Esophagus muscularis mucosa (tissue), 4 donors: ENCODE results near the gene GOLGB1. TPM values are rescaled to one million over a fixed set of nuclear protein-coding genes. Genes with fewer than 3 reads are reported as not detected.

Experiments
- DNase-seq: peaks from one replicate; pipeline ENCODE4 v3.0.0-alpha.2; 2017; ENCODE audit errors: extremely low spot score
- H3K27ac ChIP-seq, 4 donors: fragments of 200-600 bp; sonication (generic); replicated peaks in 1 of 4; 1 replicate in 3 of 4; 2 replicates in 1 of 4; pipeline ENCODE4 v1.5.1; 2016 to 2019; ENCODE audit warnings: mild to moderate bottlenecking in 1 of 4
- H3K27me3 ChIP-seq, 4 donors: fragments of 200-600 bp; sonication (generic); one replicate each; pipeline versions ENCODE4 v1.5.1 to v1.6.0; 2016 to 2019
- H3K36me3 ChIP-seq, 4 donors: fragments of 200-600 bp; sonication (generic); one replicate each; pipeline ENCODE4 v1.5.1; 2016 to 2019
- H3K4me1 ChIP-seq, 4 donors: fragments of 200-600 bp; sonication (generic); one replicate each; pipeline ENCODE4 v1.5.1; 2016 to 2019
- H3K4me3 ChIP-seq, 4 donors: fragments of 200-600 bp; sonication (generic); 1 replicate in 2 of 4; 2 replicates in 2 of 4; pipeline ENCODE4 v1.5.1; 2016 to 2019; ENCODE audit warnings: mild to moderate bottlenecking in 4 of 4, moderate library complexity in 1 of 4
- H3K9me3 ChIP-seq, 4 donors: fragments of 200-600 bp; sonication (generic); 1 replicate in 3 of 4; 2 replicates in 1 of 4; pipeline ENCODE4 v1.5.1; 2016 to 2019
- CTCF ChIP-seq, 3 experiments: fragments of 200-600 bp in 2 of 3; fragments of 450-650 bp in 1 of 3; sonication (generic) in 2 of 3; IDR thresholded peaks; one replicate each; pipeline ENCODE4 v1.5.1; 2017 to 2019; ENCODE audit warnings: antibody characterized with exemption in 3 of 3, mild to moderate bottlenecking in 2 of 3, moderate library complexity in 1 of 3
- EP300 ChIP-seq: sonication (generic); formaldehyde crosslinking; IDR thresholded peaks from one replicate; pipeline ENCODE4 v1.6.1; 2017; ENCODE audit warnings: antibody characterized with exemption
- POLR2A ChIP-seq: fragments of 450-650 bp; IDR thresholded peaks from one replicate; pipeline ENCODE4 v1.6.1; 2017; ENCODE audit warnings: antibody characterized with exemption, moderate library complexity, mild to moderate bottlenecking, low read depth
- POLR2AphosphoS5 ChIP-seq, 2 donors: sonication (generic); formaldehyde crosslinking; IDR thresholded peaks; one replicate each; pipeline ENCODE4 v1.6.1; 2017; ENCODE audit warnings: antibody characterized with exemption in 2 of 2
- WGBS: methylation state at CpG from one replicate; pipeline ENCODE4 v1.1.5; 2018; 5-methylcytosine and 5-hydroxymethylcytosine counted together
- intact Hi-C: fragments of 100-400 bp; cut with DNase I; formaldehyde crosslinking; loops from one replicate; pipeline ENCODE4 v1.15.1; 2023
- total RNA-seq, 4 donors: library from RNA; depleted of rRNA; stranded (reverse); fragments of >200 nt; gene quantifications; one replicate each; pipeline versions ENCODE4 v1.1.0 to v1.2.1, GENCODE V29; 2016

Gene GOLGB1
- total RNA-seq, 4 donors from 2014 or later = 55.7 to 73.9 (median 69.3) TPM

GRCh38 chr3:121648219-121648958, 101.2 kb downstream of the GOLGB1 start:
- TF ChIP-seq POLR2A (no peak), POLR2AphosphoS5 (IDR thresholded peaks at IDR 0.05) (peak; percentile 66 to 72), CTCF (IDR thresholded peaks at IDR 0.05) (peak in 2 of 3 experiments; percentile 29 to 33)
- no peak for DNase-seq
- intact Hi-C loops = no loop called here
- no peaks in the 10 kb centered on the region for H3K36me3 ChIP-seq
- 45% methylated on average over 6 of the region's 6 CpGs for WGBS
- H3K27me3 ChIP-seq = no peaks in the 10 kb centered on the region
- H3K27ac ChIP-seq = peak overlapping the region; percentile 53 to 78 (median 67)
- H3K4me1 ChIP-seq = peaks cover 12 to 30% (median 24%) of the 10 kb centered on the region in 4 donors
- no peak overlapping the region for H3K4me3 ChIP-seq
- no peaks in the 10 kb centered on the region for H3K9me3 ChIP-seq

GRCh38 chr3:121645054-121645453, 104.5 kb downstream of the GOLGB1 start:
- H3K9me3 ChIP-seq = no peaks in the 10 kb centered on the region
- H3K27me3 ChIP-seq = no peaks in the 10 kb centered on the region
- H3K4me3 ChIP-seq = no peak overlapping the region
- no peak overlapping the region for H3K27ac ChIP-seq
- 93% methylated on average over 5 of the region's 5 CpGs for WGBS
- H3K4me1 ChIP-seq = peaks cover 12 to 31% (median 24%) of the 10 kb centered on the region in 4 donors
- peak; percentile 31 for DNase-seq
- no peak for TF ChIP-seq POLR2A
- no peak for TF ChIP-seq CTCF (IDR thresholded peaks at IDR 0.05)
- TF ChIP-seq EP300 = no peak
- no peak for TF ChIP-seq POLR2AphosphoS5 (IDR thresholded peaks at IDR 0.05)
- intact Hi-C loops = no loop called here
- peaks cover 0 to 4% (median 0%) of the 10 kb centered on the region in 4 donors for H3K36me3 ChIP-seq

GRCh38 chr3:121642601-121643314, 106.8 kb downstream of the GOLGB1 start:
- no peaks in the 10 kb centered on the region for H3K27me3 ChIP-seq
- no peak overlapping the region for H3K4me3 ChIP-seq
- TF ChIP-seq EP300 (no peak), POLR2AphosphoS5 (IDR thresholded peaks at IDR 0.05) (no peak), CTCF (IDR thresholded peaks at IDR 0.05) (no peak), POLR2A (no peak)
- H3K36me3 ChIP-seq = peaks cover 0 to 5% (median 2%) of the 10 kb centered on the region in 4 donors
- 71% methylated on average over 9 of the region's 9 CpGs for WGBS
- peak; percentile 37 for DNase-seq
- peaks cover 0 to 13% (median 7%) of the 10 kb centered on the region in 4 donors for H3K4me1 ChIP-seq
- no peaks in the 10 kb centered on the region for H3K9me3 ChIP-seq
- no peak overlapping the region for H3K27ac ChIP-seq
- intact Hi-C loops = no loop called here

GRCh38 chr3:121641127-121641526, 108.4 kb downstream of the GOLGB1 start:
- TF ChIP-seq EP300 (no peak), POLR2A (no peak), CTCF (IDR thresholded peaks at IDR 0.05) (no peak), POLR2AphosphoS5 (IDR thresholded peaks at IDR 0.05) (no peak)
- Histone ChIP-seq H3K27me3 (no peaks in the 10 kb centered on the region), H3K4me3 (no peak overlapping the region), H3K9me3 (no peaks in the 10 kb centered on the region), H3K27ac (no peak overlapping the region), H3K36me3 (peaks cover 0 to 19% (median 2%) of the 10 kb centered on the region in 4 donors), H3K4me1 (peaks cover 0 to 6% (median 0%) of the 10 kb centered on the region in 4 donors)
- intact Hi-C loops = no loop called here
- 88% methylated on average over 2 of the region's 2 CpGs for WGBS
- no peak for DNase-seq
